Measurements from ENCODE around the gene PRR35.

The PRR35 gene

GRCh38 chr16:521381-522210 lies 38.6 kb upstream of the PRR35 start:
- no peak for DNase-seq
- no peaks in the 10 kb centered on the region for H3K9me3 ChIP-seq (ENCODE audit: control insufficient read depth, low read length)
- H3K4me1 ChIP-seq (ENCODE audit: control insufficient read depth, insufficient read depth, low read length, poor library complexity, severe bottlenecking) = peaks cover 9% of the 10 kb centered on the region
- no peak overlapping the region for H3K27ac ChIP-seq (ENCODE audit: insufficient read depth, low read length, poor library complexity, severe bottlenecking)
- H3K36me3 ChIP-seq (ENCODE audit: control insufficient read depth, insufficient read depth, low read length) = peaks cover 3% of the 10 kb centered on the region
- no peaks in the 10 kb centered on the region for H3K27me3 ChIP-seq (replicated peaks; ENCODE audit: control insufficient read depth, insufficient read depth, low read length, poor library complexity, severe bottlenecking)
- H3K4me3 ChIP-seq (ENCODE audit: insufficient read depth, low read depth, low read length, poor library complexity, severe bottlenecking) = no peak overlapping the region

- Histone ChIP-seq H3K9me3 (ENCODE audit: control insufficient read depth, low read length) (no peaks in the 10 kb centered on the region), H3K4me1 (ENCODE audit: control insufficient read depth, insufficient read depth, low read length, poor library complexity, severe bottlenecking) (peaks cover 13% of the 10 kb centered on the region), H3K27me3 (replicated peaks; ENCODE audit: control insufficient read depth, insufficient read depth, low read length, poor library complexity, severe bottlenecking) (no peaks in the 10 kb centered on the region), H3K27ac (ENCODE audit: insufficient read depth, low read length, poor library complexity, severe bottlenecking) (no peak overlapping the region), H3K36me3 (ENCODE audit: control insufficient read depth, insufficient read depth, low read length) (peaks cover 3% of the 10 kb centered on the region), H3K4me3 (ENCODE audit: insufficient read depth, low read depth, low read length, poor library complexity, severe bottlenecking) (no peak overlapping the region)
- no peak for DNase-seq
Measured at GRCh38 chr16:522320-523096, 37.7 kb upstream of the PRR35 start.

GRCh38 chr16:523097-523741 lies 37.0 kb upstream of the PRR35 start:
- DNase-seq = no peak
- Histone ChIP-seq H3K27me3 (replicated peaks; ENCODE audit: control insufficient read depth, insufficient read depth, low read length, poor library complexity, severe bottlenecking) (no peaks in the 10 kb centered on the region), H3K27ac (ENCODE audit: insufficient read depth, low read length, poor library complexity, severe bottlenecking) (no peak overlapping the region), H3K9me3 (ENCODE audit: control insufficient read depth, low read length) (no peaks in the 10 kb centered on the region), H3K36me3 (ENCODE audit: control insufficient read depth, insufficient read depth, low read length) (peaks cover 3% of the 10 kb centered on the region), H3K4me1 (ENCODE audit: control insufficient read depth, insufficient read depth, low read length, poor library complexity, severe bottlenecking) (peaks cover 13% of the 10 kb centered on the region), H3K4me3 (ENCODE audit: insufficient read depth, low read depth, low read length, poor library complexity, severe bottlenecking) (no peak overlapping the region)

- peaks cover 19% of the 10 kb centered on the region for H3K4me1 ChIP-seq (ENCODE audit: control insufficient read depth, insufficient read depth, low read length, poor library complexity, severe bottlenecking)
- no peaks in the 10 kb centered on the region for H3K9me3 ChIP-seq (ENCODE audit: control insufficient read depth, low read length)
Measured at GRCh38 chr16:524274-525040, 35.7 kb upstream of the PRR35 start.

GRCh38 chr16:525123-525519 lies 35.1 kb upstream of the PRR35 start:
- no peaks in the 10 kb centered on the region for H3K27me3 ChIP-seq (replicated peaks; ENCODE audit: control insufficient read depth, insufficient read depth, low read length, poor library complexity, severe bottlenecking)
- H3K36me3 ChIP-seq (ENCODE audit: control insufficient read depth, insufficient read depth, low read length) = peaks cover 3% of the 10 kb centered on the region
- H3K27ac ChIP-seq (ENCODE audit: insufficient read depth, low read length, poor library complexity, severe bottlenecking) = no peak overlapping the region
- no peak for DNase-seq
- peaks cover 25% of the 10 kb centered on the region for H3K4me1 ChIP-seq (ENCODE audit: control insufficient read depth, insufficient read depth, low read length, poor library complexity, severe bottlenecking)
- no peak overlapping the region for H3K4me3 ChIP-seq (ENCODE audit: insufficient read depth, low read depth, low read length, poor library complexity, severe bottlenecking)
- no peaks in the 10 kb centered on the region for H3K9me3 ChIP-seq (ENCODE audit: control insufficient read depth, low read length)

More at GRCh38 chr16:524274-525040, 35.7 kb upstream of the PRR35 start:
- Histone ChIP-seq H3K36me3 (ENCODE audit: control insufficient read depth, insufficient read depth, low read length) (peaks cover 3% of the 10 kb centered on the region), H3K4me3 (ENCODE audit: insufficient read depth, low read depth, low read length, poor library complexity, severe bottlenecking) (no peak overlapping the region), H3K27ac (ENCODE audit: insufficient read depth, low read length, poor library complexity, severe bottlenecking) (no peak overlapping the region), H3K27me3 (replicated peaks; ENCODE audit: control insufficient read depth, insufficient read depth, low read length, poor library complexity, severe bottlenecking) (no peaks in the 10 kb centered on the region)
- no peak for DNase-seq

- peak in 2 of 3 donors; percentile 21 to 27 for DNase-seq
- Histone ChIP-seq H3K36me3 (ENCODE audit: control insufficient read depth, insufficient read depth, low read length) (no peaks in the 10 kb centered on the region), H3K27me3 (replicated peaks; ENCODE audit: control insufficient read depth, insufficient read depth, low read length, poor library complexity, severe bottlenecking) (no peaks in the 10 kb centered on the region), H3K4me3 (ENCODE audit: insufficient read depth, low read depth, low read length, poor library complexity, severe bottlenecking) (no peak overlapping the region), H3K27ac (ENCODE audit: insufficient read depth, low read length, poor library complexity, severe bottlenecking) (peak overlapping the region; percentile 17), H3K4me1 (ENCODE audit: control insufficient read depth, insufficient read depth, low read length, poor library complexity, severe bottlenecking) (peaks cover 29% of the 10 kb centered on the region), H3K9me3 (ENCODE audit: control insufficient read depth, low read length) (no peaks in the 10 kb centered on the region)
Measured at GRCh38 chr16:525520-526180, 34.5 kb upstream of the PRR35 start.

GRCh38 chr16:526181-527014 lies 33.8 kb upstream of the PRR35 start:
- peaks cover 30% of the 10 kb centered on the region for H3K4me1 ChIP-seq (ENCODE audit: control insufficient read depth, insufficient read depth, low read length, poor library complexity, severe bottlenecking)

GRCh38 chr16:527015-527903 lies 32.9 kb upstream of the PRR35 start, which contains the start of gene CAPN15:
Gene CAPN15 (plus strand): TSS chr16:527712. CDS start chr16:546839, 19,127 bp downstream.
- no peaks in the 10 kb centered on the region for H3K27me3 ChIP-seq (replicated peaks; ENCODE audit: control insufficient read depth, insufficient read depth, low read length, poor library complexity, severe bottlenecking)
- peak within 1 kb of the TSS; percentile 89 for H3K27ac ChIP-seq (ENCODE audit: insufficient read depth, low read length, poor library complexity, severe bottlenecking)
- H3K36me3 ChIP-seq (ENCODE audit: control insufficient read depth, insufficient read depth, low read length) = no peaks in the 10 kb centered on the region
- peak within 1 kb of the TSS; percentile 77 for H3K4me3 ChIP-seq (ENCODE audit: insufficient read depth, low read depth, low read length, poor library complexity, severe bottlenecking)
- DNase-seq = peak; percentile 72 to 81 (median 75)
- H3K9me3 ChIP-seq (ENCODE audit: control insufficient read depth, low read length) = no peaks in the 10 kb centered on the region
- peaks cover 30% of the 10 kb centered on the region for H3K4me1 ChIP-seq (ENCODE audit: control insufficient read depth, insufficient read depth, low read length, poor library complexity, severe bottlenecking)

More at GRCh38 chr16:526181-527014, 33.8 kb upstream of the PRR35 start:
- H3K36me3 ChIP-seq (ENCODE audit: control insufficient read depth, insufficient read depth, low read length) = no peaks in the 10 kb centered on the region
- peak in 1 of 3 donors; percentile 11 for DNase-seq
- H3K4me3 ChIP-seq (ENCODE audit: insufficient read depth, low read depth, low read length, poor library complexity, severe bottlenecking) = peak overlapping the region; percentile 77
- peak overlapping the region; percentile 89 for H3K27ac ChIP-seq (ENCODE audit: insufficient read depth, low read length, poor library complexity, severe bottlenecking)
- H3K9me3 ChIP-seq (ENCODE audit: control insufficient read depth, low read length) = no peaks in the 10 kb centered on the region
- no peaks in the 10 kb centered on the region for H3K27me3 ChIP-seq (replicated peaks; ENCODE audit: control insufficient read depth, insufficient read depth, low read length, poor library complexity, severe bottlenecking)

Data from effector memory CD4-positive, alpha-beta T cell (primary cell).